GM21447 (cell line): ENCODE measurements around the gene KRT1.

ENCODE experiments used
- ATAC-seq: cut with Tn5 transposase; IDR thresholded peaks from one replicate; pipeline ENCODE4 v1.9.1; 2021; ENCODE audit not compliant: unreplicated experiment

The KRT1 gene

DNA sequence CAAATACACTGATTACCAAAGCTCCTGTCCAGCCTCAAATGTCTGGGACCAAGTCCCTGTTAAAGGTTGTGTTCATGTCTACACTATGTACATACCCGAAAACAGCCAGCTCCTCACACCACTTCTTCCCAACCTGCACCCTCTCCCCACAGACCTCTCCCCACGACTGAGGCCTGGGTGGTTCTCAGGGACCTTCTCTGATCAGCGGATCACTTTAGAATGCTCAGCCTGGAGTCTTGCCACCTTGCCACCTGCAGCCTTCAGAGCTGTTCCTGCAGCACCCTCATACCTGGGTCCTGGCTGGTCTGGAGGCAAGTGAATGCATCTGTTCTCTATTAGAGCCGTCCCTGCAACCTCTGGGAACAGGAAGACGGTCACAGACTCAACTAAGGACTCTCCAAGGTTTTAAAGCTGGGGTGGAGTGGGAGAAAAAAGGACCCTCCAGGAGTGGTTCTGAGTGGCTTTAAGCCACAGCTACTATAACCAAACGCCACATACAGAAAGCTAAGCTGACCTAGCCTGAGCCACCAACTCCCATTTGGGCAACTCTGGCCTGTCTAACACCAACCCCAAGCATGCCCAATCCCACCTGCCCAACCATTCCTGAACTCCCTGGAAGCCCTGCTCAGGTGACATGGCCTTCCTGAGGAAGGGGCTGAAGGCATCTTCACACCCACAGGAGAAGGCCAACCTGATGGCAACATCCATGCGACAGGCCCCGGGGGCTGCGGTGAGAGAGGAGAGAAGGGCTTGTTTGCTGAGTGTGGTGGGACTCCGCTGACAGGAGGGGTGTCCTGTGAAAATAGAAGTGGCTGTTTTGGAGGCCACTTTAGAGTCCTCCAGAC lies 36.8 kb downstream of the KRT1 start:
- ATAC-seq, result no peak

DNA sequence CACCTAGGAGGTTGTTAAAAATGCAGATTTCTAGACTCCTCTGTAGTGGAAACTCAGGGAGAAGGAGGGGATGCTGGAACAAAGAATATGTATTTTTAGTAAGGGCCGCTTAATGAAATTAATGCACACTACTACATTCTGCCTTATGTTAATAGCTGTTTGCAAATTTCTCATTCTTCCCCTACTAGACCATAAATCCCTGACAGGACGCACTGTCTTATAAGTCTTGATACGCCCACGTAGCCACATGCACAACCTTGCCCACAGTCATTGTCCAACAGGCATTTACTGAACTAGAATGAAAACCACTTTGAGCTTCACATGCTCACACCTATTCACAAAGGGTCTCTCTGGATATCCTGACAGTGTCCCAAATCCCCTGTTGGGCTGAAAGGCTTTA lies 38.7 kb downstream of the KRT1 start:
- no peak for ATAC-seq

DNA sequence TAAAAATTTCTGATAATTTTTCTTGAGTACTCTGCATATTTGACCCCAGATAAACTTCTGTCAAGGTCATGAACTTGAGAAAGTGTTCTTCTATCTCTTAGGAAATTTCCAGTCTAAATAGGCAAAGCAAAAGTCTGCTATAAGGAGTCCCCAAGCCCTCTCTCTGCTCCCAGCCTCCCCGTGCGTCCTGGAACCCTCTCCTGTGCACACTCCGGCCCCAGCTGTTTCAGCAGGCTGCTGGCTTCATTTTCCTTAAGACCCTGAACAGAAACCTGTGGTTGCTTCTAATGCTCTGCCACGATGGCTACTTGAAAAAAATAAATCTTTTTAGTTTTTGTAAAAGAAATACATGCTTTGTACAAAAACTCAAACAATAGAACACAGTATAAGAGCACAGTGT lies 42.9 kb downstream of the KRT1 start:
- no peak for ATAC-seq

DNA sequence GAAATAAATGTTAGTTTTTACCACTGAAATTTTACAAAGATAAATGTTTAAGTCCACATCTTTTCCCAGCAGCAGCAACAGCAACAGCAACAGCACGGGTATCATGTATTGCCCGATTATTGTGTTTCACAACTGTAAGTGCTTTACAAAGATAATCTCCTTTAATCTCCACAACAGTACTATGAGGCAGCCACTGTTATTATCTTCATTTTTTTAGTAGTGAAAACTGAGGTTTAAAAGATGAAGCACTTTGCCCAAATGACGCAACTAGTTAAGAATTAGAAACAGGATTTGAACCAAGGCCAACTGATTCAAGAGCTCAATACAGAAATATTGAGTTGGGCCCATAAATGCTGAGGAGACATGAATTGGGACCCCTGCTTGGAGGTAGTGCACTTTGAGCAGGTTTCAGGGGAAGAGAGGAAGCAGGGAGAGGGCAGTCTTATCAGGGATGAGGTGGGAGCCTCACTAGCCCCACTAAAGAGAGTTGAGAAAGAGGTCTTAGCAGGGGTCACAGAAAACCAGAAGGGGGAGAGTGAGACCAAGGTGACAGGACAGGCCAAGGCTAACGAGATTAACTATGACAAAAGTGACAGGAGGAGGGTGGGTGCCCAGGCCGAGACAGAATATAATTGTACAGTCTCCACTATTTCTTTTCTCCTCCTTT lies 43.5 kb downstream of the KRT1 start:
- no peak for ATAC-seq

DNA sequence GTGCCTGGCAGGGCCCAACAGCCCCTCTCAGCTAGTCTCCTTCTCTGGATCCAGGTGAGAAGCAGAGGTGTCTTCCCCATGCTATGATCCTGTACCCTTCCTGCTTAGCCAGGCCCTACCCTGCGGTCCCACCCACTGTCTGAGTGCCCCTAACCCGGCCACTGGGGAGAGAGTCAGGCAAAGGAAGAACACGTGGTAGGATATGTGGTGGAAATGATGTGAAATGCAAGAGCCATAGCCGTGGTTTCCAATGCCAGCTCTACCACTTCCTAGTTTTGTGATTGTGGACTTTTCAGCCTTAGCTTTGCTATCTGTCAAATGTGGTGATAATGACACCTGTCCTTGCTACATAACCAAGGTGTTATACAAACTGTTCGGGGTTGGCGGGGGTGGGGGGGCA lies 44.0 kb downstream of the KRT1 start:
- ATAC-seq, result no peak

DNA sequence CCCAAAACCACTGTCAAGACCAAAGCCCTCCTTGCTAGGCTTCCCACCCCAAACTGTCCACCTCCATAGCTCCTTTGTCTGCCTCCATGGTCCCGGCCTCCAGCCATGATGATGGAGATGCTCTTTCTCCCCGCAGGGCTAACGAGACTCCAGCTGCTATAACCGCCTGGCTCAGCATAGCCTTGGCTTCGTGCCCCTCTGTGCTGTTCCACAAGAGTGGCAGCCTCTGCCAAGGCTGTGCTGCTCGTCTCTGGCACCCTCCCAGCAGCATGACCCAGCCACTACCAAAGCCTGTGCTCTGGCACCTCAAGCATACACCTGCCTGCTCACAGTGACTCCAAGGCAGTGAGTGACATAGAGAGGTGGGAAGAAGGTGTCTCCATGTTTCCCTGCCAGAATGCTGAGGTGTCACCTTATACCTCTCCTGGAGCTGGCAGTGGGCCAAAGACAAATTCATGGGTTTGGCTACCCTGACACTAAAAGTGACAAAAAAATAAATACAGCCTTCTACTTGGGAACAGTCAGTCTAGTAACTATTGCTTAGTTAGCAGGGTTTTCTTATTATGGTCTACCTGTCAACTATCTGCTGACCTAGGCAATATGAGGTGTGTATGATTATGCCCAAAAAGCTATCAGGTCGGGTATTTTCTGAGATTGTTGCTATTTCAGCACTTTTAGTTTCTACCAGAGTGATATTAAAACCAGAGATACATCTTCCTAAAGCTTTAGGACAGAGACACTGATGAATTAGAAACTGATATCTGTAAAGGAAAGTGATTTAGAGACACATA lies 45.7 kb downstream of the KRT1 start:
- no peak for ATAC-seq

DNA sequence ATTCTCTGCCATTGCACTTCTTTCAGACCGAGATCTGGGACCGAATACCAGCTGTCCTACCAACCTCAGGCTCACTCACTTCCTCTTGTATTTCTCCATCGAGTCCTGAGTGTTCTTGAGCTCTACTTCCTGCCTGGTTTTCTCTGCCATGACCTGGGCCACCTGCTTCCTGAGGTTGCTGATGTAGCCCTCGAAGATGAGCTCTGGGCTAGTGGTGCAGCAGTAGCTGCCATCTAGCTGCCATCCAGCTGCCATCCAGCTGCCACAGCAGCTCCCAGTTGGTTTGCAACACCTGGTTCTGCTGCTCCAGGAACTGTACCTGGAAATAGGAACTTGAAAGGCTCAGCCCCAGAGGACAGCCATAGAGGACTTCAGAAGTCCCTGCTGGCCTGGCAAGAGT lies 46.8 kb downstream of the KRT1 start:
- ATAC-seq, result no peak

DNA sequence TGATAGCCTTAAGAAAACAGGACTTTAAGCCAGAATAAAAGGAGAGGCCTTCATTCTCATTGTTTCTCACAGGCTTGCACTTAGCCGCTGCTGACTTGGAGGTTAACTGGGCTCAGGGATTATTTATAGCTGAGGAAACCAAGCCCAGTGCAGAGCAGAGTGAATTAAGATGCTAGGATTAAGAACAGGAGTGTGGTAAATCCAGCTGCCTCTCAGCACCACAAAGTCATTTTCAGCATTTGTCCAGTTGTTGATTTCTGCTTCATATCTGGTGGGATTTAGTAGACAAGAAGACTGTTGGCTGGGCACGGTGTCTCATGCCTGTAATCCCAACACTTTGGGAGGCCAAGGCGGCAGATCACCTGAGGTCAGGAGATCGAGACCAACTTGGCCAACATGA lies 47.6 kb downstream of the KRT1 start:
- ATAC-seq, result no peak

DNA sequence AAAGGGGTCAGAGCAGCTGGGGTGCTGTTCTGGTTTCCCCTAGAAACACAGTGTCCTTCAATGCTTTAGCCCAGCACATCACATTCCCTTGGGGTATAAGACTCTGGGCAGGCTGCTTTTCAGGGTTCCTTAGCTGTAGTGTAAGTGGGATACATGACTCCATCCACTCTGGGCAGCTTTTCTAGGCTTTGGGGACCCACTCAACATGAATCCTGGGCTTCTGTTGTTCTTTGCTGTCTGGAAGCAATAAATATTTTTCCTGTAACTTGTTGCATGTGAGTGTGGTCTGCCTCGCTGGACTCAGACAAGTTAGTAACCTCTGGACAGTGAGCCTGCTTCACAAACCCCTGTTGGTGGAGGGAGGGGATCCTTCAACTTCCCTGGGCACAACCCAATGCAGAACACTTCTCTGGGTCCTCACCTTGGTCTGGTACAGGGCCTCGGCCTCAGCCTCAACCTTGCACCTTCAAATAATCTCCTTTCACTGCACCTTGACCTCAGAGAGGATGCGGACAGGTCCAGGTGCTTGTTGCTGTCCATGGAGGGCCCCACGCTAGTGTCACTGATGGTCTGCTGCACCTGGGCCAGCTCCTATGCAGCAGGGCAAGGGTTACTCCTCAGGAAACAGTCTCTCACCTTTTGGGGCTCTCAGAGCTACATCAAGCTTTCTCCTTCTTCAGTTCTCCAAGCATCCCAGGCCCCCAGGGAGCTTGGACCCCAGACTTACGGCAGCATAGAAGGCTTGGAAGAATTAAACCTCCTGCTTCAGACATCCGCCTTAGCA lies 48.3 kb downstream of the KRT1 start:
- no peak for ATAC-seq

DNA sequence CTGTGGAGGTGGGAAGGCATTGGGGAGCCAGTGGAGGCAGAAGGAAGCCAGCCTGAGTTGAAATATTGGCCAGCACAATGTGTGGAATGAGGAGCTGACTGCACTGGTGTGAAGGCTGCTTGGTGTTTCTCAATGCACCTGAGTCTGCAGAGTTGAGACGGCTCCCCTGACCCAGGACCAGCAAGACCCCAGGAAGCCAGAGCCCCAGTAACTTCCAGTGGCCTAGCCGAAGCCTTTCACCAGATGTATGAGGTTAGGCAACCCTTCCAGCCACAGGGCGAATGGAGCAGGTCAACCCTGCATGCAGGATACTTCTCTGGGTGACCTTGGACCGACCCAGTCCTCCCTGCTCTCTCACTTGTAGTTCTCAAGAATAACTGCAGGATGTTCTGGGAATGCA lies 48.9 kb downstream of the KRT1 start:
- ATAC-seq, result no peak

DNA sequence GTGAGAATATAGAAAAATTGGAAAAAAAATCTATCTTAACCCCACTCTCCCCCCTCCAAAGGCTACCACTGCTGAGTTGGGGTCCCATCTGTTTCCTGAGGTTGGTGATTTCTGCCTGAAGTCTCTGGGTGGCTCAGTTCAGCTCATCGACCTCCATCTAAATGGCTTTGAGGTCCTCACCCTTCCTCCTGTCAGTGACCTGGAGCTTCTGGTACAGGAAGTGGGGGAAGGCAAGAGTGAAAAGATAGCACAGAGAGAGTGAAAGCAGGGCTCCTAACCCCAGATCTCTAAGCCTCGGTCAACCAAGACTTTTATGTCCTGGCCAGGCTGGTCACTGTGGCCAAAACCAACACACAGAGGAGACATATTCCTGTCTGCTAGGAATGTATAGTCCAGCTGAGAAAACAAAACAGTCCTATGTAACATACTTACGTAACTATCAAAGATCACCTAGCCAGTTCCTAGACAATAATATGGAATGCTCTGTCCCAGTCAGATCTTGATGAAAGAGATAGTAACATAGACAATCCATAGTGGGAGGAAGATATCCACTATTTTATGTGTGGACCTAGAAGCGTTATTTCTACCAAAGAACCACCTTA lies 49.5 kb downstream of the KRT1 start:
- no peak for ATAC-seq

DNA sequence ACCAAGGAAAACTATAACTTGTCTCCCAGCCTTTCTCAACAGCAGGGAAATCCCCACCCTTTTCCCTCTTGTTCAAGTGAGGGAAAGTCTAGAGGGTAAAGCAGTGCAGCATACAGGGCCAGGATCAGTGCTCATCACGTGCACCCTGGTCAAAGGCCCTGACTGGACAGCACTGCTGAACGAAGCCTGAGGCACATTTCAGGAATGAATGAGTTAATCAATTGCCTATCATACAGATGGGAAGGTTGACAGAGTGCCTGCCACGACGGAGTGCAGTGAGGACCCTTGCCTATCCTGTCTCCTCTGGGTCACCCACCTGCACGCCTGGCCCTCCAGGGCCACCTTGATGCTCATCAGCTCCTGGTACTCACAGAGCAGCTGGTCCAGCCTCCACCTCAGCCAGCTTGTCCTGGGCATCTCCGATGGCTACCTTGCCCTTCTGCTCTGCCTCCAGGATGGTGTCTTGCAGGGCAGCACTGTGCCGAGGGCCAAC lies 50.2 kb downstream of the KRT1 start:
- no peak for ATAC-seq

DNA sequence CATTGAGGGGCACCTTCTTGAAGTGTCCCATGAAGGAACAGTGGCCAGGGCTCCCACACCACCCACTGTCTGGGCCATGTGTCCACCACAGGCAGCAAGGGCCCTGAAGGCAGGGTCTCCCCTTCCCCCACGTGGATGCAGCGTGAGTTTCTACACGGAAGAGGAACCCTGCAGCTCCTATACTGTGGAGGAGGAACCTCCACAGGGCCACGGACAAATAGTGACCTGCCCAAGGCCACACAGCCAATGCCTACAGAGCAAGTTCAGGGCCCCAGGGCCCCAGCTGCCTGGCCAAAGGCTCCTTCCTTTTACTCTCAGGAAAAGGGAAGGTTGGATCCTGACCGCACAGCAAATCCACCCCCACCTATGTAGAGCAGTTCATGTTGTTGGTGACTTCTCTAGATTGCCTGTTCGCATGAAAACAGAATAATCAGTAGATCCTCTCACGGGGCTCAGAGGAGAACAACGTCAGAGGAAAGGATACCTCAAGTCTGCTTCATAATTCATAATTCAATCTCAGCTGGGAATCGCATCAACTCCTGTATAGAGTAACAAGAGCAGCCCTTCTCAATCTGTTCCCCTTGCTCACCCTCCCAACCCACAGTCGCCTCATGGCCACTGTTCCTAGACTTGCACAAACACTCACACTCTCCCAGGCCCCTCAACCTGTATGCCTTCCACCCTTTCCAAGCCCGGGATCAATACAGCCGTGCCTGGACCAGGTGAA lies 50.8 kb downstream of the KRT1 start:
- ATAC-seq, result no peak

DNA sequence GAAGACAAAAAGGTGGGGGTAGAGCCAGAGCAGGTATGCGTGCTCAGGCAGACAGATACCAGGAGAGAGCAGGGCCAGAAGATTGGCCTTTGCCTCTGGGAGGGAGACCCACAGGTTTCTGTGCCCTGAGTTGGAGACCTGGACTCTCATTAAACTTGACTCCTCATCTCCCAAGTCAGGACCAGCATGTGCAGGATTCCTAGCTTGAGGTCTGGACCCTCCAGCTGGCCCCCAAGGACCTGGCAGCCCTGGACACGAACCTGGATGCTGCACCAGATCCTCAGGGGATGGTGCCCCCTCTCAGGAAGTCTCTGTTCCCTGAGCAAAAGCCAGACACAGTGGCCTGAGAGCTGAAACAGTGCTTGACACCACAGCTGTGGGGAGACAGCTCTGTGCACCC lies 51.4 kb downstream of the KRT1 start:
- no peak for ATAC-seq

DNA sequence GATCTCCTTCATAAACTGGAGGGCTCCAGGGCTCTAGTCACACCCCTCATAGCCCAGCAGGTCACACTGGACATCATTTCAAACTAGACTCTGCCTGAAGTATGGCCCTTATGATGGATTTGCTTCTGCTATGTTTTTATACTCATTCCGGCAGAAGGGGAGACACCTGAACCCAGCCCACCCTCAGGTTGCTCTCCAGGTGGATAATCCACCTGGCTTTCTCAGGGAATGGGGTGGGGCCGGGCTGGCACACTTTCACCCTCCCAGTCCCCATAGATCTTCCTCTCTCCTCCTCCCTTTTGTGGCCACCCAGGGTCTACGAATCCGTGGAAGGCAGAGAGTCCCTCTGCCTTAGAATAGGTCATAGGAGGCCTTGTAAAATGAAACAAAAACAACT lies 52.1 kb downstream of the KRT1 start:
- ATAC-seq, result no peak

DNA sequence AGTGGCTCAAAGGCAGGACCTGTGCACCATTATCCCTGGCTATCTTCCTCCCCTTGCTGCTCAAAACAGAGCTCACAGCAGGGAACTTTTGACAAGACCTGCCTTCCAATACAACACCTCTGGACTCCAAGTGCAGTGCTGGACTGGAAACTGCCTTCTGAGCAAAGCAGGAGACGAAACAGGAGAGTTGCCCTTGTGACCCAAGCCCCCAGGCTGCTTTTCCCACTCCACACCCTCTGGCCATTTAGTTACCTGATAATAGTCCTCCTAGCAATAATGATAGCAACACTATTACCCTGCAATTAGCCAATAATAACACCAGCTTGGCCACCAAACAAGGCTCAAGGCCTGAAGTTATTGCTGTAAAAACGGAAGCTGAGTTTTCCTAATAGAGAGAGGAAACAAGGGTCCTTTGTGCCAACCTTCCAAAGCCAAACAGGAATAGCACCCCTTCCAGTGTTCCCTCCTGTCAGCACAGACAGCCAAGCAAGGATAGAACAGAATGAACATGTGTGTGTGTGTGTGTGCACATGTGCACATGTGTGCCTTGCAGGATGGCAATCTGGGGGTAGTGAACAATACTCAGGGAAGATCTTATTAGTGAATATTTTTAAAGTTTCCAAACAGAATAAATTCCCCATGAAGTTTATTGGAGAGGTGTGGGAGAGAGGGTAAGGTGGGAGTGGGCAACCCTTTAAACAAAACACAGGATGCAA lies 52.7 kb downstream of the KRT1 start:
- ATAC-seq, result no peak
